ENCODE measurements around the gene ZNF488.

DNA sequence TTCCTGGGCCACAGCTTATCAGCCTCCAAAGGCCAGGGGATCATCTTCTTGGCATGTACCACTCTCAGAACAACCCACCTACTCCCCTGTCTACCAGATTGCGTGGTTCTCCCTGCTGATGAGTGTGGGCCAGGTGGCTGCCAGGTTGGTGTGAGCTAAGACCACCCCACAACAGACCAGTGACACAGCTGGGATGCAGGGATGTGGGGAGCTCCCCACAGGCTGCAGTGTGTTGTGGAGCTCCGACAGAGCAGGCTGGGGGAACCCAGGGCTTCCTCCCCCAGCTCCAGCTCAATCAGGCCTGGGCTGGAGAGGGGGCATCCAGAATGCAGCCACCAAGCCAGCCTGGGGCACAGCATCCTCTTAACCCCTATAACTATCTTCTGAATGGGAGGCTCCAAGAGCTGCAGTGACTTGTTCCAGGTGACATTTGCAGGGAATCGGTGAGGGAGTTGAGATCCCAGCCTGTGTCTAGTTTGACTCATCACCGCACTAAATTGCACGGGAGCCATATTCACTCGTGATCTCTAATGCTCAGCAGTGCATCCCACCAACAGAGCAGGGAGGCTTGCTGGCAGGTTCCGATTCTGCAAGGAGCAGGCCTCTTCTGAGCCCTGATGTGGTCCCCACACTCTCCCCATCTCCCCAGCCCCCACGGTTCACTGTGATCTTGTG, 62.4 kb downstream of the ZNF488 start:
- TF ChIP-seq, protein P1, sequence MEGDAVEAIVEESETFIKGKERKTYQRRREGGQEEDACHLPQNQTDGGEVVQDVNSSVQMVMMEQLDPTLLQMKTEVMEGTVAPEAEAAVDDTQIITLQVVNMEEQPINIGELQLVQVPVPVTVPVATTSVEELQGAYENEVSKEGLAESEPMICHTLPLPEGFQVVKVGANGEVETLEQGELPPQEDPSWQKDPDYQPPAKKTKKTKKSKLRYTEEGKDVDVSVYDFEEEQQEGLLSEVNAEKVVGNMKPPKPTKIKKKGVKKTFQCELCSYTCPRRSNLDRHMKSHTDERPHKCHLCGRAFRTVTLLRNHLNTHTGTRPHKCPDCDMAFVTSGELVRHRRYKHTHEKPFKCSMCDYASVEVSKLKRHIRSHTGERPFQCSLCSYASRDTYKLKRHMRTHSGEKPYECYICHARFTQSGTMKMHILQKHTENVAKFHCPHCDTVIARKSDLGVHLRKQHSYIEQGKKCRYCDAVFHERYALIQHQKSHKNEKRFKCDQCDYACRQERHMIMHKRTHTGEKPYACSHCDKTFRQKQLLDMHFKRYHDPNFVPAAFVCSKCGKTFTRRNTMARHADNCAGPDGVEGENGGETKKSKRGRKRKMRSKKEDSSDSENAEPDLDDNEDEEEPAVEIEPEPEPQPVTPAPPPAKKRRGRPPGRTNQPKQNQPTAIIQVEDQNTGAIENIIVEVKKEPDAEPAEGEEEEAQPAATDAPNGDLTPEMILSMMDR (IDR thresholded peaks at IDR 0.05), result no peak
- no peak for TF ChIP-seq SREBF2 (IDR thresholded peaks at IDR 0.05)
- TF ChIP-seq, protein P2, sequence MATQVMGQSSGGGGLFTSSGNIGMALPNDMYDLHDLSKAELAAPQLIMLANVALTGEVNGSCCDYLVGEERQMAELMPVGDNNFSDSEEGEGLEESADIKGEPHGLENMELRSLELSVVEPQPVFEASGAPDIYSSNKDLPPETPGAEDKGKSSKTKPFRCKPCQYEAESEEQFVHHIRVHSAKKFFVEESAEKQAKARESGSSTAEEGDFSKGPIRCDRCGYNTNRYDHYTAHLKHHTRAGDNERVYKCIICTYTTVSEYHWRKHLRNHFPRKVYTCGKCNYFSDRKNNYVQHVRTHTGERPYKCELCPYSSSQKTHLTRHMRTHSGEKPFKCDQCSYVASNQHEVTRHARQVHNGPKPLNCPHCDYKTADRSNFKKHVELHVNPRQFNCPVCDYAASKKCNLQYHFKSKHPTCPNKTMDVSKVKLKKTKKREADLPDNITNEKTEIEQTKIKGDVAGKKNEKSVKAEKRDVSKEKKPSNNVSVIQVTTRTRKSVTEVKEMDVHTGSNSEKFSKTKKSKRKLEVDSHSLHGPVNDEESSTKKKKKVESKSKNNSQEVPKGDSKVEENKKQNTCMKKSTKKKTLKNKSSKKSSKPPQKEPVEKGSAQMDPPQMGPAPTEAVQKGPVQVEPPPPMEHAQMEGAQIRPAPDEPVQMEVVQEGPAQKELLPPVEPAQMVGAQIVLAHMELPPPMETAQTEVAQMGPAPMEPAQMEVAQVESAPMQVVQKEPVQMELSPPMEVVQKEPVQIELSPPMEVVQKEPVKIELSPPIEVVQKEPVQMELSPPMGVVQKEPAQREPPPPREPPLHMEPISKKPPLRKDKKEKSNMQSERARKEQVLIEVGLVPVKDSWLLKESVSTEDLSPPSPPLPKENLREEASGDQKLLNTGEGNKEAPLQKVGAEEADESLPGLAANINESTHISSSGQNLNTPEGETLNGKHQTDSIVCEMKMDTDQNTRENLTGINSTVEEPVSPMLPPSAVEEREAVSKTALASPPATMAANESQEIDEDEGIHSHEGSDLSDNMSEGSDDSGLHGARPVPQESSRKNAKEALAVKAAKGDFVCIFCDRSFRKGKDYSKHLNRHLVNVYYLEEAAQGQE (IDR thresholded peaks at IDR 0.05), result no peak
- no peak for TF ChIP-seq BCL3 (IDR thresholded peaks at IDR 0.05)
- no peak for TF ChIP-seq RCOR1 (IDR thresholded peaks at IDR 0.05; ENCODE audit: low read depth, low read length)

Measured in A549 (cell line).